Sigmoid colon (tissue), 7 donors: ENCODE measurements around the gene HDAC4. TPM values are rescaled to one million over a fixed set of nuclear protein-coding genes. Genes with fewer than 3 reads are reported as not detected.
A peak's percentile ranks its signal among the peaks of the same experiment; 100 is the strongest.

Experiments
- DNase-seq: peaks from one replicate; pipeline ENCODE4 v3.0.0-alpha.2; 2019
- H3K27ac ChIP-seq, 4 donors: fragments of 200-600 bp; sonication (generic); one replicate each; pipeline ENCODE4 v1.5.1; 2016 to 2019; ENCODE audit warnings: mild to moderate bottlenecking in 1 of 4
- H3K27me3 ChIP-seq, 3 donors: fragments of 200-600 bp; sonication (generic); one replicate each; pipeline ENCODE4 v1.5.1; 2019; ENCODE audit warnings: mild to moderate bottlenecking in 1 of 3
- H3K36me3 ChIP-seq, 4 donors: fragments of 200-600 bp; sonication (generic); one replicate each; pipeline ENCODE4 v1.5.1; 2016 to 2019
- H3K4me1 ChIP-seq, 4 donors: fragments of 200-600 bp; sonication (generic); one replicate each; pipeline ENCODE4 v1.5.1; 2017 to 2019
- H3K4me3 ChIP-seq, 4 donors: fragments of 200-600 bp; sonication (generic); one replicate each; pipeline ENCODE4 v1.5.1; 2017 to 2019; ENCODE audit warnings: mild to moderate bottlenecking in 2 of 4, moderate library complexity in 1 of 4
- H3K9me3 ChIP-seq, 4 donors: fragments of 200-600 bp in 3 of 4; sonication (generic) in 3 of 4; one replicate each; pipeline versions ENCODE4 v1.5.1 to v1.6.1; 2013 to 2019
- CTCF ChIP-seq, 4 experiments: fragments of 450-650 bp in 3 of 4; fragments of 200-600 bp in 1 of 4; IDR thresholded peaks; one replicate each; pipeline ENCODE4 v1.5.1; 2016 to 2019; ENCODE audit warnings: antibody characterized with exemption in 4 of 4, mild to moderate bottlenecking in 3 of 4, moderate library complexity in 2 of 4
- EP300 ChIP-seq, 4 donors: sonication (generic); formaldehyde crosslinking; IDR thresholded peaks; one replicate each; pipeline ENCODE4 v1.6.1; 2017; ENCODE audit warnings: antibody characterized with exemption in 4 of 4
- POLR2A ChIP-seq, 2 donors: fragments of 450-650 bp; IDR thresholded peaks; one replicate each; pipeline ENCODE4 v1.6.1; 2016; ENCODE audit warnings: antibody characterized with exemption in 2 of 2, mild to moderate bottlenecking in 2 of 2, moderate library complexity in 2 of 2
- POLR2AphosphoS5 ChIP-seq, 4 donors: sonication (generic); formaldehyde crosslinking; IDR thresholded peaks; one replicate each; pipeline ENCODE4 v1.6.1; 2017; ENCODE audit warnings: antibody characterized with exemption in 4 of 4
- WGBS, 2 donors: extraction: QIAGEN DNeasy Blood & Tissue Kit; methylation state at CpG; one replicate each; pipeline ENCODE4 v1.1.7; 2013; 5-methylcytosine and 5-hydroxymethylcytosine counted together
- intact Hi-C: fragments of 100-400 bp; cut with DNase I; formaldehyde crosslinking; loops from one replicate; pipeline ENCODE4 v1.15.1; 2023
- polyA plus RNA-seq, 3 donors: library from polyadenylated mRNA; stranded (reverse); fragments of 200-250 nt; gene quantifications; one replicate each; pipeline ENCODE4 v1.2.3, GENCODE V29; 2013
- total RNA-seq, 4 donors: library from RNA; depleted of rRNA; stranded (reverse); fragments of >200 nt; gene quantifications; one replicate each; pipeline ENCODE4 v1.1.0, GENCODE V29; 2016
- donor health status: healthy with polysubstance abuse.
- donor health status: Bipolar disorder and iron deficiency.
- donor health status: healthy.

Gene HDAC4
- total and polyA plus RNA-seq, 7 donors: 1.8 to 196 (median 77.0) TPM

GRCh38 chr2:239355724-239356123 lies 45.1 kb downstream of the HDAC4 start:
- H3K4me3 ChIP-seq: no peak overlapping the region
- peaks cover 0 to 89% (median 71%) of the 10 kb centered on the region in 4 donors for H3K4me1 ChIP-seq
- no peaks in the 10 kb centered on the region for H3K9me3 ChIP-seq
- peak overlapping the region; percentile 78 to 97 (median 96) for H3K27ac ChIP-seq
- peak; percentile 65 for DNase-seq
- intact Hi-C loops: no loop called here
- H3K36me3 ChIP-seq: peaks cover 0 to 12% (median 0%) of the 10 kb centered on the region in 4 donors
- 73 to 91% methylated on average over 3 of the region's 3 CpGs for WGBS, 2 donors
- TF ChIP-seq POLR2AphosphoS5 (IDR thresholded peaks at IDR 0.05): peak in 1 of 4 donors; percentile 15
- no peak for TF ChIP-seq POLR2A (IDR thresholded peaks at IDR 0.05)
- TF ChIP-seq EP300 (IDR thresholded peaks at IDR 0.05): no peak
- TF ChIP-seq CTCF (IDR thresholded peaks at IDR 0.05): no peak
- H3K27me3 ChIP-seq: no peaks in the 10 kb centered on the region

GRCh38 chr2:239355139-239355538 lies 45.7 kb downstream of the HDAC4 start:
- 83 to 87% methylated on average over 2 of the region's 2 CpGs for WGBS, 2 donors
- TF ChIP-seq EP300 (IDR thresholded peaks at IDR 0.05): peak; percentile 65 to 84 (median 76)
- TF ChIP-seq POLR2A (IDR thresholded peaks at IDR 0.05): no peak
- peak; percentile 79 to 91 (median 87) for TF ChIP-seq POLR2AphosphoS5 (IDR thresholded peaks at IDR 0.05)
- TF ChIP-seq CTCF (IDR thresholded peaks at IDR 0.05): no peak
- DNase-seq: peak; percentile 77

GRCh38 chr2:239354791-239355136 lies 46.1 kb downstream of the HDAC4 start:
- Histone ChIP-seq H3K9me3 (no peaks in the 10 kb centered on the region), H3K27ac (peak overlapping the region; percentile 78 to 97 (median 96)), H3K4me1 (peaks cover 0 to 89% (median 70%) of the 10 kb centered on the region in 4 donors), H3K27me3 (no peaks in the 10 kb centered on the region), H3K36me3 (peaks cover 0 to 12% (median 0%) of the 10 kb centered on the region in 4 donors), H3K4me3 (no peak overlapping the region)
- DNase-seq: no peak
- WGBS, 2 donors: 91 to 92% methylated on average over 2 of the region's 2 CpGs
- intact Hi-C loops: no loop called here
- TF ChIP-seq POLR2AphosphoS5 (IDR thresholded peaks at IDR 0.05): no peak
- no peak for TF ChIP-seq EP300 (IDR thresholded peaks at IDR 0.05)
- TF ChIP-seq POLR2A (IDR thresholded peaks at IDR 0.05): no peak
- no peak for TF ChIP-seq CTCF (IDR thresholded peaks at IDR 0.05)

More at GRCh38 chr2:239355139-239355538, 45.7 kb downstream of the HDAC4 start:
- no peak overlapping the region for H3K4me3 ChIP-seq
- intact Hi-C loops: no loop called here
- H3K4me1 ChIP-seq: peaks cover 0 to 89% (median 71%) of the 10 kb centered on the region in 4 donors
- H3K27me3 ChIP-seq: no peaks in the 10 kb centered on the region
- no peaks in the 10 kb centered on the region for H3K9me3 ChIP-seq
- peaks cover 0 to 12% (median 0%) of the 10 kb centered on the region in 4 donors for H3K36me3 ChIP-seq
- H3K27ac ChIP-seq: peak overlapping the region; percentile 78 to 97 (median 96)

GRCh38 chr2:239354132-239354790 lies 46.6 kb downstream of the HDAC4 start:
- DNase-seq: peak; percentile 56
- Histone ChIP-seq H3K27ac (peak overlapping the region; percentile 78 to 97 (median 96)), H3K27me3 (no peaks in the 10 kb centered on the region), H3K36me3 (peaks cover 0 to 12% (median 0%) of the 10 kb centered on the region in 4 donors), H3K4me1 (peaks cover 0 to 89% (median 70%) of the 10 kb centered on the region in 4 donors), H3K4me3 (no peak overlapping the region), H3K9me3 (no peaks in the 10 kb centered on the region)
- WGBS, 2 donors: 96% methylated on average over 7 of the region's 7 CpGs
- TF ChIP-seq EP300 (IDR thresholded peaks at IDR 0.05): no peak
- no peak for TF ChIP-seq POLR2AphosphoS5 (IDR thresholded peaks at IDR 0.05)
- no peak for TF ChIP-seq CTCF (IDR thresholded peaks at IDR 0.05)
- TF ChIP-seq POLR2A (IDR thresholded peaks at IDR 0.05): no peak
- intact Hi-C loops: no loop called here
